Activated CD4-positive, alpha-beta memory T cell treated with anti-CD3 and anti-CD28 coated beads for 36 hours (primary cell): ENCODE results near the gene SLC28A3. TPM values are rescaled to one million over a fixed set of nuclear protein-coding genes. Genes with fewer than 3 reads are reported as not detected.

Experiments used
- CTCF ChIA-PET: fragments of 350-600 bp; sonication (Branson Sonifier 250); formaldehyde crosslinking; loops from one replicate; lab custom pipeline; 2021; ENCODE audit warnings: antibody characterized with exemption, inconsistent platforms; lab: Charles Lee
- POLR2A ChIA-PET: fragments of 350-600 bp; sonication (Branson Sonifier 250); formaldehyde crosslinking; loops from one replicate; lab custom pipeline; 2021; ENCODE audit warnings: antibody characterized with exemption; lab: Charles Lee
- DNase-seq: peaks from one replicate; pipeline ENCODE4 v3.0.0-alpha.2; 2020
- H3K27ac Mint-ChIP-seq: one replicate; pipeline ENCODE4 v1.8.0; 2021; ENCODE audit warnings: mixed read lengths
- H3K27me3 Mint-ChIP-seq: one replicate; pipeline ENCODE4 v1.8.0; 2021; ENCODE audit warnings: mixed read lengths
- H3K36me3 Mint-ChIP-seq: one replicate; pipeline ENCODE4 v1.8.0; 2021; ENCODE audit warnings: mixed read lengths
- H3K4me1 Mint-ChIP-seq: one replicate; pipeline ENCODE4 v1.8.0; 2021; ENCODE audit warnings: low read depth, mixed read lengths
- H3K4me3 Mint-ChIP-seq: one replicate; pipeline ENCODE4 v1.8.0; 2021; ENCODE audit warnings: mild to moderate bottlenecking, mixed read lengths
- H3K9me3 Mint-ChIP-seq: one replicate; pipeline ENCODE4 v1.8.0; 2021; ENCODE audit warnings: mixed read lengths
- intact Hi-C: fragments of 100-400 bp; cut with micrococcal nuclease; formaldehyde crosslinking; loops from one replicate; pipeline ENCODE4 v1.15.1; 2023
- total RNA-seq, 2 experiments: library from RNA; stranded (reverse); gene quantifications; one replicate each; pipeline ENCODE4 v1.2.3, GENCODE V29; 2021

SLC28A3 gene
- total RNA-seq, 2 experiments from 2014 or later: 0.90 to 0.99 TPM

- peak; percentile 25 for DNase-seq
- Mint-ChIP-seq H3K4me1 (peaks cover 11% of the 10 kb centered on the region), H3K27me3 (peaks cover 12% of the 10 kb centered on the region), H3K9me3 (no peaks in the 10 kb centered on the region), H3K36me3 (no peaks in the 10 kb centered on the region), H3K4me3 (no peak overlapping the region), H3K27ac (no peak overlapping the region)
- intact Hi-C loops: loop anchor here (1.0 kb wide), 1 partner anchor 30 kb away; no protein-coding TSS in a partner anchor
- POLR2A ChIA-PET: no interaction called here
- CTCF ChIA-PET: interaction anchor here (0.9 to 1.9 kb wide), 3 partner anchors 30 to 346 kb away, joined by 3 to 7 read pairs (median 4); no protein-coding TSS in a partner anchor
Observed at GRCh38 chr9:84266087-84266561, 74.4 kb downstream of the SLC28A3 start.

- ChIA-PET CTCF (interaction anchor here (0.9 to 1.6 kb wide), 5 partner anchors 20 to 344 kb away, joined by 3 to 7 read pairs (median 4); no protein-coding TSS in a partner anchor), POLR2A (no interaction called here)
- no peaks in the 10 kb centered on the region for H3K36me3 Mint-ChIP-seq
- no peak overlapping the region for H3K4me3 Mint-ChIP-seq
- H3K27me3 Mint-ChIP-seq: peaks cover 5% of the 10 kb centered on the region
- intact Hi-C loops: no loop called here
- H3K27ac Mint-ChIP-seq: no peak overlapping the region
- H3K4me1 Mint-ChIP-seq: peaks cover 13% of the 10 kb centered on the region
- no peak for DNase-seq
- H3K9me3 Mint-ChIP-seq: no peaks in the 10 kb centered on the region
Observed at GRCh38 chr9:84264307-84265029, 76.1 kb downstream of the SLC28A3 start.

GRCh38 chr9:84261070-84261746, 79.3 kb downstream of the SLC28A3 start:
- no peak overlapping the region for H3K27ac Mint-ChIP-seq
- intact Hi-C loops: loop anchor here (1.0 kb wide), 3 partner anchors 54 to 341 kb away; no protein-coding TSS in a partner anchor
- DNase-seq: peak; percentile 72
- H3K4me3 Mint-ChIP-seq: no peak overlapping the region
- H3K9me3 Mint-ChIP-seq: no peaks in the 10 kb centered on the region
- CTCF ChIA-PET: interaction anchor here (0.7 to 3.2 kb wide), 42 partner anchors 9 to 641 kb away, joined by 3 to 22 read pairs (median 4); no protein-coding TSS in a partner anchor
- peaks cover 5% of the 10 kb centered on the region for H3K27me3 Mint-ChIP-seq
- peaks cover 7% of the 10 kb centered on the region for H3K4me1 Mint-ChIP-seq
- H3K36me3 Mint-ChIP-seq: no peaks in the 10 kb centered on the region
- POLR2A ChIA-PET: interaction anchor here (0.5 to 1.1 kb wide), 4 partner anchors 12 to 318 kb away, joined by 3 to 4 read pairs (median 4); partner anchors contain the start of gene HNRNPK

GRCh38 chr9:84258371-84258770, 82.2 kb downstream of the SLC28A3 start:
- Mint-ChIP-seq H3K4me1 (peaks cover 3% of the 10 kb centered on the region), H3K36me3 (no peaks in the 10 kb centered on the region), H3K27me3 (peaks cover 7% of the 10 kb centered on the region), H3K27ac (no peak overlapping the region), H3K9me3 (no peaks in the 10 kb centered on the region), H3K4me3 (no peak overlapping the region)
- intact Hi-C loops: no loop called here
- CTCF ChIA-PET: no interaction called here
- no peak for DNase-seq
- POLR2A ChIA-PET: no interaction called here

- intact Hi-C loops: no loop called here
- ChIA-PET POLR2A (no interaction called here), CTCF (interaction anchor here (0.6 to 2.0 kb wide), 3 partner anchors 60 to 264 kb away, joined by 3 to 4 read pairs (median 4); no protein-coding TSS in a partner anchor)
- H3K4me1 Mint-ChIP-seq: no peaks in the 10 kb centered on the region
- peaks cover 7% of the 10 kb centered on the region for H3K27me3 Mint-ChIP-seq
- H3K4me3 Mint-ChIP-seq: no peak overlapping the region
- H3K27ac Mint-ChIP-seq: no peak overlapping the region
- DNase-seq: no peak
- no peaks in the 10 kb centered on the region for H3K36me3 Mint-ChIP-seq
- no peaks in the 10 kb centered on the region for H3K9me3 Mint-ChIP-seq
Observed at GRCh38 chr9:84255696-84256095, 84.9 kb downstream of the SLC28A3 start.

GRCh38 chr9:84254972-84255371, 85.6 kb downstream of the SLC28A3 start:
- ChIA-PET POLR2A (no interaction called here), CTCF (no interaction called here)
- Mint-ChIP-seq H3K27ac (no peak overlapping the region), H3K36me3 (no peaks in the 10 kb centered on the region), H3K4me3 (no peak overlapping the region), H3K4me1 (no peaks in the 10 kb centered on the region), H3K9me3 (no peaks in the 10 kb centered on the region), H3K27me3 (peaks cover 5% of the 10 kb centered on the region)
- no peak for DNase-seq
- intact Hi-C loops: no loop called here

GRCh38 chr9:84251921-84252320, 88.6 kb downstream of the SLC28A3 start:
- peaks cover 3% of the 10 kb centered on the region for H3K27me3 Mint-ChIP-seq
- no peak for DNase-seq

GRCh38 chr9:84241817-84242373, 98.7 kb downstream of the SLC28A3 start:
- no peaks in the 10 kb centered on the region for H3K9me3 Mint-ChIP-seq
- no peak overlapping the region for H3K4me3 Mint-ChIP-seq
- no peak overlapping the region for H3K27ac Mint-ChIP-seq
- ChIA-PET POLR2A (no interaction called here), CTCF (interaction anchor here (1.6 to 2.6 kb wide), 2 partner anchors 19 to 69 kb away, joined by 4 to 12 read pairs; no protein-coding TSS in a partner anchor)
- H3K36me3 Mint-ChIP-seq: no peaks in the 10 kb centered on the region
- peaks cover 2% of the 10 kb centered on the region for H3K27me3 Mint-ChIP-seq
- no peak for DNase-seq
- H3K4me1 Mint-ChIP-seq: no peaks in the 10 kb centered on the region
- intact Hi-C loops: no loop called here

More at GRCh38 chr9:84251921-84252320, 88.6 kb downstream of the SLC28A3 start:
- ChIA-PET POLR2A (no interaction called here), CTCF (interaction anchor here (1.3 kb wide), 1 partner anchor 9 kb away, joined by 7 read pairs; no protein-coding TSS in a partner anchor)
- peaks cover 3% of the 10 kb centered on the region for H3K9me3 Mint-ChIP-seq
- intact Hi-C loops: no loop called here
- H3K4me1 Mint-ChIP-seq: no peaks in the 10 kb centered on the region
- no peaks in the 10 kb centered on the region for H3K36me3 Mint-ChIP-seq
- H3K4me3 Mint-ChIP-seq: no peak overlapping the region
- H3K27ac Mint-ChIP-seq: no peak overlapping the region

GRCh38 chr9:84239343-84239742, 101.2 kb downstream of the SLC28A3 start:
- ChIA-PET POLR2A (no interaction called here), CTCF (no interaction called here)
- intact Hi-C loops: no loop called here
- Mint-ChIP-seq H3K36me3 (no peaks in the 10 kb centered on the region), H3K27ac (no peak overlapping the region), H3K9me3 (no peaks in the 10 kb centered on the region), H3K27me3 (no peaks in the 10 kb centered on the region), H3K4me1 (no peaks in the 10 kb centered on the region), H3K4me3 (no peak overlapping the region)
- no peak for DNase-seq

GRCh38 chr9:84238652-84239051, 101.9 kb downstream of the SLC28A3 start:
- no peaks in the 10 kb centered on the region for H3K27me3 Mint-ChIP-seq
- no peak for DNase-seq
- no peaks in the 10 kb centered on the region for H3K4me1 Mint-ChIP-seq
- POLR2A ChIA-PET: no interaction called here
- no peak overlapping the region for H3K27ac Mint-ChIP-seq
- CTCF ChIA-PET: no interaction called here
- H3K9me3 Mint-ChIP-seq: no peaks in the 10 kb centered on the region
- H3K36me3 Mint-ChIP-seq: no peaks in the 10 kb centered on the region
- no peak overlapping the region for H3K4me3 Mint-ChIP-seq
- intact Hi-C loops: no loop called here

GRCh38 chr9:84235511-84235910, 105.0 kb downstream of the SLC28A3 start:
- intact Hi-C loops: no loop called here
- ChIA-PET CTCF (no interaction called here), POLR2A (no interaction called here)
- Mint-ChIP-seq H3K27me3 (no peaks in the 10 kb centered on the region), H3K27ac (no peak overlapping the region), H3K4me3 (no peak overlapping the region), H3K36me3 (no peaks in the 10 kb centered on the region), H3K4me1 (no peaks in the 10 kb centered on the region), H3K9me3 (no peaks in the 10 kb centered on the region)
- DNase-seq: no peak
